Liver (tissue), 9 donors: ENCODE measurements around the gene MYL1. TPM values are rescaled to one million over a fixed set of nuclear protein-coding genes. Genes with fewer than 3 reads are reported as not detected.

Experiments
- DNase-seq: peaks from one replicate; pipeline ENCODE4 v3.0.0-alpha.2; 2017; ENCODE audit warnings: low spot score
- H3K27ac ChIP-seq, 2 donors: one replicate each; pipeline ENCODE4 v1.7.0; 2013; ENCODE audit warnings: inconsistent platforms in 2 of 2, low read length in 2 of 2, control low read depth in 1 of 2, low read depth in 1 of 2, mild to moderate bottlenecking in 1 of 2
- H3K27me3 ChIP-seq, 4 donors: one replicate each; pipeline versions ENCODE4 v1.6.1 to v1.7.0; 2013; ENCODE audit warnings: low read length in 3 of 4, inconsistent platforms in 1 of 4, mild to moderate bottlenecking in 1 of 4, moderate library complexity in 1 of 4; ENCODE audit not compliant: control insufficient read depth in 4 of 4, insufficient read depth in 4 of 4
- H3K36me3 ChIP-seq, 4 donors: one replicate each; pipeline versions ENCODE4 v1.6.1 to v1.7.0; 2013; ENCODE audit warnings: low read length in 3 of 4, mild to moderate bottlenecking in 3 of 4, low read depth in 1 of 4, moderate library complexity in 1 of 4; ENCODE audit not compliant: control insufficient read depth in 4 of 4, insufficient read depth in 3 of 4
- H3K4me1 ChIP-seq, 4 donors: one replicate each; pipeline versions ENCODE4 v1.6.1 to v1.7.0; 2013; ENCODE audit warnings: low read length in 3 of 4, mild to moderate bottlenecking in 3 of 4, moderate library complexity in 1 of 4; ENCODE audit not compliant: control insufficient read depth in 4 of 4, insufficient read depth in 4 of 4
- H3K4me3 ChIP-seq, 3 donors: one replicate each; pipeline versions ENCODE4 v1.6.1 to v1.7.0; 2013; ENCODE audit warnings: low read length in 3 of 3, control low read depth in 1 of 3, low read depth in 1 of 3, mild to moderate bottlenecking in 1 of 3
- H3K9ac ChIP-seq, 2 donors: one replicate each; pipeline ENCODE4 v1.7.0; 2013; ENCODE audit warnings: low read length in 2 of 2, mild to moderate bottlenecking in 2 of 2, moderate library complexity in 2 of 2, control low read depth in 1 of 2, low read depth in 1 of 2
- H3K9me3 ChIP-seq, 4 donors: one replicate each; pipeline versions ENCODE4 v1.6.1 to v1.7.0; 2013; ENCODE audit warnings: low read length in 3 of 4; ENCODE audit not compliant: control insufficient read depth in 4 of 4
- EGR1 ChIP-seq, 2 donors: IDR thresholded peaks; 2 replicates each; pipeline ENCODE4 v1.6.1; 2016 to 2018; ENCODE audit warnings: antibody characterized with exemption in 2 of 2, low read depth in 2 of 2
- FOXA2 ChIP-seq: IDR thresholded peaks from 2 replicates; pipeline ENCODE4 v1.6.1; 2016; ENCODE audit warnings: antibody characterized with exemption
- GABPA ChIP-seq, 2 donors: IDR thresholded peaks in 1 of 2; conservative IDR thresholded peaks in 1 of 2; 2 replicates each; pipeline ENCODE4 v1.6.1; 2016; ENCODE audit warnings: antibody characterized with exemption in 2 of 2, mild to moderate bottlenecking in 1 of 2, moderate library complexity in 1 of 2
- JUND ChIP-seq, 2 donors: IDR thresholded peaks; 2 replicates each; pipeline ENCODE4 v1.6.1; 2016; ENCODE audit warnings: antibody characterized with exemption in 2 of 2
- NR2F2 ChIP-seq: IDR thresholded peaks from 2 replicates; pipeline ENCODE4 v1.6.1; 2016; ENCODE audit warnings: antibody characterized with exemption
- RAD21 ChIP-seq, 2 donors: IDR thresholded peaks; 2 replicates each; pipeline ENCODE4 v1.6.1; 2016; ENCODE audit warnings: antibody characterized with exemption in 2 of 2, mild to moderate bottlenecking in 2 of 2
- SP1 ChIP-seq: IDR thresholded peaks from 2 replicates; pipeline ENCODE4 v1.6.1; 2018; ENCODE audit warnings: antibody characterized with exemption, mild to moderate bottlenecking
- YY1 ChIP-seq: IDR thresholded peaks from 2 replicates; pipeline ENCODE4 v1.6.1; 2016; ENCODE audit warnings: antibody characterized with exemption, mild to moderate bottlenecking
- WGBS: extraction: QIAGEN DNeasy Blood & Tissue Kit; methylation state at CpG from one replicate; pipeline ENCODE4 v1.1.7; 2013; 5-methylcytosine and 5-hydroxymethylcytosine counted together
- polyA plus RNA-seq, 2 donors: library from polyadenylated mRNA; stranded (reverse) in 1 of 2; unstranded in 1 of 2; fragments of 200-250 nt in 1 of 2; fragments of >200 nt in 1 of 2; fragmentation: Nextera tagmentation in 1 of 2; extraction: Ambion mirVana in 1 of 2; gene quantifications; one replicate each; pipeline versions ENCODE4 v1.2.1 to v1.2.3, GENCODE V29; 2013 to 2015
- total RNA-seq, 2 donors: library from RNA; depleted of rRNA; stranded (reverse); fragments of >200 nt; gene quantifications; one replicate each; pipeline ENCODE4 v1.2.3, GENCODE V29; 2014
- TF ChIP-seq, protein P1 (sequence below): IDR thresholded peaks from 2 replicates; pipeline ENCODE4 v1.6.1; 2016; ENCODE audit warnings: antibody characterized with exemption, mild to moderate bottlenecking
- TF ChIP-seq, protein P2 (sequence below): IDR thresholded peaks from 2 replicates; pipeline ENCODE4 v1.6.1; 2016; ENCODE audit warnings: antibody characterized with exemption
- donor health status: healthy.
- donor health status: healthy.
- donor health status: healthy.
- donor health status: healthy.
- donor health status: healthy.

The MYL1 gene
- total and polyA plus RNA-seq, 4 donors = not detected

DNA sequence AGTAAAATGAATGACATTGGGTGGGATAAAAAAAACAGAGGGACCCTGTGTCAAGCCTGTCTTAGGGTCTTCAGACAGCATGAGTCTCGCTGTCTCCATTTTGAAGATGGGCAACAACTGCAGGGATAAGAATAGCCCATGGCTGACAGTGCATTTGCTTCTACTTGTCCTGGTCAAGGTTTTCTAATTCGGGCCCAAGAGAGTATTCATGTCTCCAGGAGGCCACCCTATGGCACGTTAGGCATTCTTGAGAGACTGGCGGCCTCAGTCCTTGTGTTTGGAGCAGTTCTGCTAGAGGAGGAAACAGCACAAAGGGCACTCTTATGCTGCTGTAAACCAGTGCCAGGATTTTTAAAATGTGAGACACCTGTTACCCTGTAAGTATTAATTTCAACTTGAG is 9.5 kb upstream of the MYL1 start:
- H3K4me3 ChIP-seq = no peak overlapping the region
- H3K27me3 ChIP-seq = no peaks in the 10 kb centered on the region
- H3K4me1 ChIP-seq = no peaks in the 10 kb centered on the region
- no peak for DNase-seq
- no peak overlapping the region for H3K27ac ChIP-seq
- H3K9ac ChIP-seq = no peak overlapping the region
- H3K9me3 ChIP-seq = no peaks in the 10 kb centered on the region
- no peaks in the 10 kb centered on the region for H3K36me3 ChIP-seq
- 54% methylated on average over 4 of the region's 4 CpGs for WGBS
- TF ChIP-seq SP1 (no peak), FOXA2 (no peak), GABPA (IDR thresholded peaks at IDR 0.05 in 1 of 2, conservative IDR thresholded peaks at IDR 0.05 in 1 of 2) (no peak), YY1 (no peak), RAD21 (IDR thresholded peaks at IDR 0.05) (no peak), JUND (IDR thresholded peaks at IDR 0.05) (no peak), EGR1 (IDR thresholded peaks at IDR 0.05; ENCODE audit: low read depth in 2 of 2) (no peak)
- TF ChIP-seq, protein P1, sequence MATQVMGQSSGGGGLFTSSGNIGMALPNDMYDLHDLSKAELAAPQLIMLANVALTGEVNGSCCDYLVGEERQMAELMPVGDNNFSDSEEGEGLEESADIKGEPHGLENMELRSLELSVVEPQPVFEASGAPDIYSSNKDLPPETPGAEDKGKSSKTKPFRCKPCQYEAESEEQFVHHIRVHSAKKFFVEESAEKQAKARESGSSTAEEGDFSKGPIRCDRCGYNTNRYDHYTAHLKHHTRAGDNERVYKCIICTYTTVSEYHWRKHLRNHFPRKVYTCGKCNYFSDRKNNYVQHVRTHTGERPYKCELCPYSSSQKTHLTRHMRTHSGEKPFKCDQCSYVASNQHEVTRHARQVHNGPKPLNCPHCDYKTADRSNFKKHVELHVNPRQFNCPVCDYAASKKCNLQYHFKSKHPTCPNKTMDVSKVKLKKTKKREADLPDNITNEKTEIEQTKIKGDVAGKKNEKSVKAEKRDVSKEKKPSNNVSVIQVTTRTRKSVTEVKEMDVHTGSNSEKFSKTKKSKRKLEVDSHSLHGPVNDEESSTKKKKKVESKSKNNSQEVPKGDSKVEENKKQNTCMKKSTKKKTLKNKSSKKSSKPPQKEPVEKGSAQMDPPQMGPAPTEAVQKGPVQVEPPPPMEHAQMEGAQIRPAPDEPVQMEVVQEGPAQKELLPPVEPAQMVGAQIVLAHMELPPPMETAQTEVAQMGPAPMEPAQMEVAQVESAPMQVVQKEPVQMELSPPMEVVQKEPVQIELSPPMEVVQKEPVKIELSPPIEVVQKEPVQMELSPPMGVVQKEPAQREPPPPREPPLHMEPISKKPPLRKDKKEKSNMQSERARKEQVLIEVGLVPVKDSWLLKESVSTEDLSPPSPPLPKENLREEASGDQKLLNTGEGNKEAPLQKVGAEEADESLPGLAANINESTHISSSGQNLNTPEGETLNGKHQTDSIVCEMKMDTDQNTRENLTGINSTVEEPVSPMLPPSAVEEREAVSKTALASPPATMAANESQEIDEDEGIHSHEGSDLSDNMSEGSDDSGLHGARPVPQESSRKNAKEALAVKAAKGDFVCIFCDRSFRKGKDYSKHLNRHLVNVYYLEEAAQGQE = no peak
- TF ChIP-seq, protein P2, sequence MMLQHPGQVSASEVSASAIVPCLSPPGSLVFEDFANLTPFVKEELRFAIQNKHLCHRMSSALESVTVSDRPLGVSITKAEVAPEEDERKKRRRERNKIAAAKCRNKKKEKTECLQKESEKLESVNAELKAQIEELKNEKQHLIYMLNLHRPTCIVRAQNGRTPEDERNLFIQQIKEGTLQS = no peak

- no peak overlapping the region for H3K4me3 ChIP-seq
- TF ChIP-seq NR2F2 = no peak
- TF ChIP-seq FOXA2 = no peak
- TF ChIP-seq JUND (IDR thresholded peaks at IDR 0.05) = no peak
- H3K36me3 ChIP-seq = no peaks in the 10 kb centered on the region
- no peaks in the 10 kb centered on the region for H3K4me1 ChIP-seq
- no peaks in the 10 kb centered on the region for H3K27me3 ChIP-seq
- 87% methylated on average over 4 of the region's 4 CpGs for WGBS
- H3K9me3 ChIP-seq = no peaks in the 10 kb centered on the region
- no peak for DNase-seq
- no peak overlapping the region for H3K9ac ChIP-seq
- no peak overlapping the region for H3K27ac ChIP-seq
These were observed 8.0 kb upstream of the MYL1 start for GRCh38 chr2:210323003-210323402.

- no peak for DNase-seq
- no peaks in the 10 kb centered on the region for H3K9me3 ChIP-seq
- no peak overlapping the region for H3K4me3 ChIP-seq
- no peaks in the 10 kb centered on the region for H3K4me1 ChIP-seq
- no peaks in the 10 kb centered on the region for H3K36me3 ChIP-seq
- WGBS = 80% methylated on average over 3 of the region's 3 CpGs
- H3K27me3 ChIP-seq = no peaks in the 10 kb centered on the region
- H3K9ac ChIP-seq = no peak overlapping the region
- no peak for TF ChIP-seq YY1
- H3K27ac ChIP-seq = no peak overlapping the region
These were observed 3.9 kb upstream of the MYL1 start for GRCh38 chr2:210318891-210319290.

GRCh38 chr2:210318486-210318885 is 3.5 kb upstream of the MYL1 start:
- H3K36me3 ChIP-seq = no peaks in the 10 kb centered on the region

More at GRCh38 chr2:210318486-210318885, 3.5 kb upstream of the MYL1 start:
- H3K4me3 ChIP-seq = no peak overlapping the region
- 66% methylated on average over 2 of the region's 2 CpGs for WGBS
- H3K27me3 ChIP-seq = no peaks in the 10 kb centered on the region
- no peak for DNase-seq
- no peak overlapping the region for H3K27ac ChIP-seq
- H3K4me1 ChIP-seq = no peaks in the 10 kb centered on the region
- H3K9ac ChIP-seq = no peak overlapping the region
- TF ChIP-seq GABPA (IDR thresholded peaks at IDR 0.05 in 1 of 2, conservative IDR thresholded peaks at IDR 0.05 in 1 of 2) (no peak), FOXA2 (no peak)
- no peaks in the 10 kb centered on the region for H3K9me3 ChIP-seq
